ENCODE results near the gene RHO.

- TF ChIP-seq ZFX (IDR thresholded peaks at IDR 0.05) (no peak), POLR2AphosphoS5 (IDR thresholded peaks at IDR 0.05; ENCODE audit: low read depth, low read length) (no peak), CTCF (IDR thresholded peaks at IDR 0.05 in 2 of 3, conservative IDR thresholded peaks at IDR 0.05 in 1 of 3; ENCODE audit: borderline replicate concordance in 1 of 3, insufficient read depth in 1 of 3, low read depth in 2 of 3, low read length in 2 of 3) (no peak), EZH2phosphoT487 (IDR thresholded peaks at IDR 0.05; ENCODE audit: borderline replicate concordance) (no peak), YY1 (IDR thresholded peaks at IDR 0.05; ENCODE audit: extremely low read depth, insufficient replicate concordance, low read depth, low read length) (no peak), ZNF274 (IDR thresholded peaks at IDR 0.05; ENCODE audit: low read depth, low read length) (no peak), EZH2 (IDR thresholded peaks at IDR 0.05) (no peak), POLR2A (IDR thresholded peaks at IDR 0.05; ENCODE audit: borderline replicate concordance, extremely low read depth, insufficient read depth, insufficient read length) (no peak), MAX (IDR thresholded peaks at IDR 0.05) (no peak), ATF3 (IDR thresholded peaks at IDR 0.05) (no peak)
Observed at GRCh38 chr3:129513705-129514104, 14.7 kb upstream of the RHO start.

Measured in HCT116 (cell line).